ENCODE results near the gene TBPL2. TPM values are rescaled to one million over a fixed set of nuclear protein-coding genes. Genes with fewer than 3 reads are reported as not detected.
A peak's percentile ranks its signal among the peaks of the same experiment; 100 is the strongest.

Gene TBPL2
- total and polyA plus RNA-seq, 4 donors = not detected

DNA sequence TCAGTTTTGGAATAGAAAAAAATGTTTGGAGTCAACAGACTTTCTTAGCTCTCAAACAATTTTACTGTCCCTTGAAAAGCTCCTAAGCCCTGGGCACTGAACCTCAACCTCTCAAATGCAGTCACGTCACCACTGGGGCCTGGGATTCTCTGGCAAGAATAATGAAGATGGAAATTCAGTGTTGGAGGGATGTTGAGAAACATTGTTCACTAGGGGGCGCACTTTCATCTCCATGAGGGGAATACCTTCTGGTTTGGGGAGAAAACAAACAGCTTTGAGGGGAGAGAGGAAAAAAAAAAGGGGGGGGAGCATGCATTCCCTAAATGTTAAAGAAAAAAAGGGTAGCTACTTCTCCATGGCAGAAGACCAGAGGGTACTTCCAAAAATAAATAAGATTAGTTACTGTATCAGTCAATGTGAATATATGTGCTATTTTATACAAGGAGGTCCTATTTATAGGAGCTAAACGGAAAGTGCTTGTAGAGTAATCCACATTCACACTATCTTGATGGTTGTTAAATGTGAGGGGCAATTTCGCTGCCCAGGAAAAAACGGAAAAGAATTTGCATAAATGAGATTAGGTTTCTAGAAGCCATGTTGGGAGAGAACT lies 5.8 kb upstream of the TBPL2 start:
- Histone ChIP-seq H3K9me3 (ENCODE audit: control insufficient read depth in 4 of 4, insufficient read depth in 3 of 4, low read length in 3 of 4) (no peaks in the 10 kb centered on the region), H3K4me3 (no peak overlapping the region), H3K36me3 (ENCODE audit: control insufficient read depth in 4 of 4, insufficient read depth in 4 of 4, low read length in 4 of 4) (no peaks in the 10 kb centered on the region), H3K9ac (ENCODE audit: insufficient read depth in 1 of 2, low read length in 2 of 2) (no peak overlapping the region), H3K27ac (ENCODE audit: low read depth in 1 of 2, low read length in 1 of 2) (peak overlapping the region in 1 of 2 donors; percentile 59), H3K4me1 (ENCODE audit: control insufficient read depth in 5 of 5, insufficient read depth in 5 of 5, low read length in 5 of 5) (peaks cover 0 to 4% (median 0%) of the 10 kb centered on the region in 5 donors), H3K27me3 (ENCODE audit: control insufficient read depth in 3 of 3, insufficient read depth in 3 of 3, low read length in 2 of 3) (no peaks in the 10 kb centered on the region)
- TF ChIP-seq, protein P1, sequence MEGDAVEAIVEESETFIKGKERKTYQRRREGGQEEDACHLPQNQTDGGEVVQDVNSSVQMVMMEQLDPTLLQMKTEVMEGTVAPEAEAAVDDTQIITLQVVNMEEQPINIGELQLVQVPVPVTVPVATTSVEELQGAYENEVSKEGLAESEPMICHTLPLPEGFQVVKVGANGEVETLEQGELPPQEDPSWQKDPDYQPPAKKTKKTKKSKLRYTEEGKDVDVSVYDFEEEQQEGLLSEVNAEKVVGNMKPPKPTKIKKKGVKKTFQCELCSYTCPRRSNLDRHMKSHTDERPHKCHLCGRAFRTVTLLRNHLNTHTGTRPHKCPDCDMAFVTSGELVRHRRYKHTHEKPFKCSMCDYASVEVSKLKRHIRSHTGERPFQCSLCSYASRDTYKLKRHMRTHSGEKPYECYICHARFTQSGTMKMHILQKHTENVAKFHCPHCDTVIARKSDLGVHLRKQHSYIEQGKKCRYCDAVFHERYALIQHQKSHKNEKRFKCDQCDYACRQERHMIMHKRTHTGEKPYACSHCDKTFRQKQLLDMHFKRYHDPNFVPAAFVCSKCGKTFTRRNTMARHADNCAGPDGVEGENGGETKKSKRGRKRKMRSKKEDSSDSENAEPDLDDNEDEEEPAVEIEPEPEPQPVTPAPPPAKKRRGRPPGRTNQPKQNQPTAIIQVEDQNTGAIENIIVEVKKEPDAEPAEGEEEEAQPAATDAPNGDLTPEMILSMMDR (IDR thresholded peaks at IDR 0.05; ENCODE audit: control extremely low read depth, extremely low read depth) = peak; percentile 47
- peak; percentile 57 to 73 (median 71) for DNase-seq
- WGBS, 2 donors = 33 to 37% methylated on average over 5 of the region's 5 CpGs
- ATAC-seq (ENCODE audit: insufficient read depth, low FRiP score) = peak; percentile 59

DNA sequence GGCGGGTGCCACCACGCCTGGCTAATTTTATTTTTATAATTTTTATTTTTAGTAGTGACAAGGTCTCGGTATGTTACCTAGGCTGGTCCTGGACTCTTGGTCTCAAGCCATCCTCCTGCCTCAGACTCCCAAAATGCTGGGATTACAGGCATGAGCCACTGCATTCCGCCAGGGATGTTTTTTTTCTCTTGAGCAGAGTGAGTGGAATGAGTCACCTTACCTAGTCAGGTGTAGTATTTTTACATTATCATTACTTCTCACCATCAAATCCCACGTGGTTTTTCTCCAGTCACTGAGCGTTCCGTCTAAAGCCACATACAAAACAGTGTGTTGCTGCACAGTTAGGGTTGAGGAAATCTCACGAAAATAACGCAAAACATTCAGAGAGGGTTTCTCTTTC lies 870 bp upstream of the TBPL2 start:
- 87 to 88% methylated on average over 9 of the region's 9 CpGs for WGBS, 2 donors

DNA sequence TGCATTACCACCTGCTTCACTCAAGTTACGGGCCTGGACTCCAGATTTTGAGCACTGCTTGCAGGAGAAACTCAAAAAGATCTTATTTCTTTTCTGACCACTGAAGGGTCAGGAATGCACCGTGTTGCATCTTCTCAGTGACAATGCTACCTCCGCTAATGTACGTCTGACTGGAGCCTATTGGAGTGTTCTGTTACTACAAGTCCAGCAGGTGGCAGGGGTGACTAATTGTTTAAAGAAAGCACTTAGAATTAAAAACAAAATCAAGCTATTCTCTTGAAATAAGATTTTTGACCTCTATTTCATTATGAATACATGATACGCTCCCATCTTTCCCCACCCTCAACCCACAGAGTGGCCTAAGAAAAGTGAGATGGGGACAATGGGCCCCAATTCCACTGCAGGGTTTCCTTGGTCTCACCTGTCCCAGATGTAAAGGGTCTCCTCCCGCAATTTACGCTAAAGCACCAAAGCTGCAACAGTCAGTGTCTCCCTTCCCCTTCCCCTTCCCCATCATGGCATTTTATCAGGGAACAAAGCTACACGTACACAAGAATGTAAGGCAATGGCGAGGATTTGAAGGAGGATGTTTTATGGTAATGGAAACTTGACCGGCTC lies 2.2 kb downstream of the TBPL2 start:
- no peak overlapping the region for H3K4me3 ChIP-seq
- WGBS, 2 donors = 54 to 62% methylated on average over 10 of the region's 10 CpGs
- H3K27ac ChIP-seq (ENCODE audit: low read depth in 1 of 2, low read length in 1 of 2) = no peak overlapping the region
- TF ChIP-seq, protein P1 (IDR thresholded peaks at IDR 0.05; ENCODE audit: control extremely low read depth, extremely low read depth) = no peak
- DNase-seq (peak in 2 of 3 donors; percentile 31 to 44), ATAC-seq (ENCODE audit: insufficient read depth, low FRiP score) (no peak)
- H3K9ac ChIP-seq (ENCODE audit: insufficient read depth in 1 of 2, low read length in 2 of 2) = no peak overlapping the region
- no peaks in the 10 kb centered on the region for H3K9me3 ChIP-seq (ENCODE audit: control insufficient read depth in 4 of 4, insufficient read depth in 3 of 4, low read length in 3 of 4)
- no peaks in the 10 kb centered on the region for H3K4me1 ChIP-seq (ENCODE audit: control insufficient read depth in 5 of 5, insufficient read depth in 5 of 5, low read length in 5 of 5)
- no peaks in the 10 kb centered on the region for H3K36me3 ChIP-seq (ENCODE audit: control insufficient read depth in 4 of 4, insufficient read depth in 4 of 4, low read length in 4 of 4)
- peaks cover 0 to 9% (median 0%) of the 10 kb centered on the region in 3 donors for H3K27me3 ChIP-seq (ENCODE audit: control insufficient read depth in 3 of 3, insufficient read depth in 3 of 3, low read length in 2 of 3)

More for the DNA sequence above, 870 bp upstream of the TBPL2 start:
- no peaks in the 10 kb centered on the region for H3K36me3 ChIP-seq (ENCODE audit: control insufficient read depth in 4 of 4, insufficient read depth in 4 of 4, low read length in 4 of 4)
- H3K9ac ChIP-seq (ENCODE audit: insufficient read depth in 1 of 2, low read length in 2 of 2) = no peak overlapping the region
- H3K9me3 ChIP-seq (ENCODE audit: control insufficient read depth in 4 of 4, insufficient read depth in 3 of 4, low read length in 3 of 4) = no peaks in the 10 kb centered on the region
- no peaks in the 10 kb centered on the region for H3K4me1 ChIP-seq (ENCODE audit: control insufficient read depth in 5 of 5, insufficient read depth in 5 of 5, low read length in 5 of 5)
- ATAC-seq (ENCODE audit: insufficient read depth, low FRiP score) (no peak), DNase-seq (no peak)
- no peaks in the 10 kb centered on the region for H3K27me3 ChIP-seq (ENCODE audit: control insufficient read depth in 3 of 3, insufficient read depth in 3 of 3, low read length in 2 of 3)
- TF ChIP-seq, protein P1 (IDR thresholded peaks at IDR 0.05; ENCODE audit: control extremely low read depth, extremely low read depth) = no peak
- no peak overlapping the region for H3K27ac ChIP-seq (ENCODE audit: low read depth in 1 of 2, low read length in 1 of 2)
- H3K4me3 ChIP-seq = no peak overlapping the region
